Central memory CD8-positive, alpha-beta T cell (primary cell): ENCODE measurements around the gene FAR2.
"Not testable (repeated sequence)": the region's sequence is repeated elsewhere in the genome, so short reads cannot be mapped to it uniquely, and the experiment has no call there.

Experiments used
- ATAC-seq: fragments of 150-1000 bp; cut with Tn5 transposase; replicated peaks from 2 replicates; pipeline ENCODE4 v1.10.0; 2022; ENCODE audit warnings: mild to moderate bottlenecking, moderate FRiP score, moderate number of reproducible peaks; ENCODE audit not compliant: poor library complexity, severe bottlenecking; ENCODE audit errors: extremely low read depth
- DNase-seq, 2 donors: peaks; one replicate each; pipeline ENCODE4 v3.0.0; 2021; ENCODE audit warnings: low spot score in 2 of 2
- H3K27ac Mint-ChIP-seq: one replicate; pipeline ENCODE4 v1.8.0; 2022; ENCODE audit warnings: low read depth, mild to moderate bottlenecking, moderate library complexity, mixed read lengths
- H3K27me3 Mint-ChIP-seq: one replicate; pipeline ENCODE4 v1.8.0; 2022; ENCODE audit warnings: mixed read lengths
- H3K36me3 Mint-ChIP-seq: one replicate; pipeline ENCODE4 v1.8.0; 2022; ENCODE audit warnings: mild to moderate bottlenecking, moderate library complexity, mixed read lengths; ENCODE audit not compliant: insufficient read depth
- H3K4me1 Mint-ChIP-seq: one replicate; pipeline ENCODE4 v1.8.0; 2022; ENCODE audit warnings: mixed read lengths
- H3K4me3 Mint-ChIP-seq: one replicate; pipeline ENCODE4 v1.8.0; 2022; ENCODE audit warnings: mild to moderate bottlenecking, moderate library complexity, mixed read lengths
- H3K9me3 Mint-ChIP-seq: one replicate; pipeline ENCODE4 v1.8.0; 2022; ENCODE audit warnings: mixed read lengths

Gene FAR2

DNA sequence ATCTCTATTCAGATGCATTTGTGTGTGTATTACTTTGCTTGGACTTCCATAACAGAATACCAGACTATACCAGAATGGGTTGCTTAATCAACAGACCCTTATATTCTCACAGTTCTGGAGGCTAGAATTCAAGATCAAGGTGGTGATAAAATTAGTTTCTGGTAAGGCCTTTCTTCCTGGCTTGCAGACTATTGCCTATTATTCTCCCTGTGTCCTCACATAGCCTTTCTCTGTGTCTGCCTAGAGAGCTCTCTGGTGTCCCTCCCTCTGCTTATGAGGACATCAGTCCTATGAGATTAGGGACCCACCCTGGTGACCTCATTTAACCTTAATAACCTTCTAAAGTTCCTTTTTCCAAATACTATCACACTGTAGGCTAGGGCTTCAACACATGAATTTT lies 106.0 kb downstream of the FAR2 start:
- no peak for ATAC-seq
- H3K9me3 Mint-ChIP-seq: no peaks in the 10 kb centered on the region
- no peaks in the 10 kb centered on the region for H3K36me3 Mint-ChIP-seq
- H3K4me3 Mint-ChIP-seq: no peak overlapping the region
- H3K27ac Mint-ChIP-seq: no peak overlapping the region
- DNase-seq: no peak
- no peaks in the 10 kb centered on the region for H3K27me3 Mint-ChIP-seq
- H3K4me1 Mint-ChIP-seq: no peaks in the 10 kb centered on the region

DNA sequence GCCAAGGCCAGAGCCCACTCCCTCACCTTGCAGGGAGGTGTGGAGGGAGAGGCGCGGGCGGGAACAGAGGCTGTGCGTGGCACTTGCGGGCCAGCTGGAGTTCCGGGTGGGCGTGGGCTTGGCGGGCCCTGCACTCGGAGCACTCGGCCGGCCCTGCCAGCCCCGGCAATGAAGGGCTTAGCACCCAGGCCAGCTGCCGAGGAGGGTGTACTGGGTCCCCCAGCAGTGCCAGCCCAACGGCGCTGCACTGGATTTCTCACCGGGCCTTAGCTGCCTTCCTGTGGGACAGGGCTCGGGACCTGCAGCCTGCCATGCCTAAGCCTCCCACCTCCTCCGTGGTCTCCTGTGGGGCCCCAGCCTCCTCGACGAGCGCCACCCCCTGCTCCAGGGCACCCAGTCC lies 107.5 kb downstream of the FAR2 start:
- Mint-ChIP-seq H3K36me3 (no peaks in the 10 kb centered on the region), H3K27me3 (no peaks in the 10 kb centered on the region), H3K27ac (no peak overlapping the region), H3K4me1 (no peaks in the 10 kb centered on the region), H3K4me3 (no peak overlapping the region), H3K9me3 (peaks cover 13% of the 10 kb centered on the region)
- no peak for ATAC-seq
- no peak for DNase-seq

DNA sequence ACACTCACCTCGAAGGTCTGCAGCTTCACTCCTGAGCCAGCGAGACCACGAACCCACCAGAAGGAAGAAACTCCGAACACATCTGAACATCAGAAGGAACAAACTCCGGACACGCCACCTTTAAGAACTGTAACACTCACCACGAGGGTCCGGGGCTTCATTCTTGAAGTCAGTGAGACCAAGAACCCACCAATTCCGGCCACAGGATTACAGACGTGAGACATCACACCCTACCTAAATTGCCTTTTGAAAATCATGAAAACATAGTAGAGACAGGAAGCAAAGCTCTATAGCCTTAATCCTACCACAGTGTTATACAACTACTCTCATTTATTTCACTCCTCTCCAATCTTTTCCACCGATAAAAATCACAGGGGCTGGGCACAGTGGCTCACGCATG lies 108.6 kb downstream of the FAR2 start:
- ATAC-seq, H3K4me1 Mint-ChIP-seq, H3K27me3 Mint-ChIP-seq: not testable (repeated sequence)

GRCh38 chr12:29264424-29264823 lies 115.3 kb downstream of the FAR2 start:
- no peak overlapping the region for H3K4me3 Mint-ChIP-seq
- no peaks in the 10 kb centered on the region for H3K27me3 Mint-ChIP-seq
- peaks cover 2% of the 10 kb centered on the region for H3K36me3 Mint-ChIP-seq
- no peak overlapping the region for H3K27ac Mint-ChIP-seq
- no peak for ATAC-seq
- DNase-seq: no peak
- peaks cover 24% of the 10 kb centered on the region for H3K9me3 Mint-ChIP-seq
- no peaks in the 10 kb centered on the region for H3K4me1 Mint-ChIP-seq

More for the DNA sequence above, 108.6 kb downstream of the FAR2 start:
- DNase-seq, H3K27ac Mint-ChIP-seq, H3K4me3 Mint-ChIP-seq, H3K36me3 Mint-ChIP-seq: not testable (repeated sequence)
- H3K9me3 Mint-ChIP-seq: peaks cover 13% of the 10 kb centered on the region

DNA sequence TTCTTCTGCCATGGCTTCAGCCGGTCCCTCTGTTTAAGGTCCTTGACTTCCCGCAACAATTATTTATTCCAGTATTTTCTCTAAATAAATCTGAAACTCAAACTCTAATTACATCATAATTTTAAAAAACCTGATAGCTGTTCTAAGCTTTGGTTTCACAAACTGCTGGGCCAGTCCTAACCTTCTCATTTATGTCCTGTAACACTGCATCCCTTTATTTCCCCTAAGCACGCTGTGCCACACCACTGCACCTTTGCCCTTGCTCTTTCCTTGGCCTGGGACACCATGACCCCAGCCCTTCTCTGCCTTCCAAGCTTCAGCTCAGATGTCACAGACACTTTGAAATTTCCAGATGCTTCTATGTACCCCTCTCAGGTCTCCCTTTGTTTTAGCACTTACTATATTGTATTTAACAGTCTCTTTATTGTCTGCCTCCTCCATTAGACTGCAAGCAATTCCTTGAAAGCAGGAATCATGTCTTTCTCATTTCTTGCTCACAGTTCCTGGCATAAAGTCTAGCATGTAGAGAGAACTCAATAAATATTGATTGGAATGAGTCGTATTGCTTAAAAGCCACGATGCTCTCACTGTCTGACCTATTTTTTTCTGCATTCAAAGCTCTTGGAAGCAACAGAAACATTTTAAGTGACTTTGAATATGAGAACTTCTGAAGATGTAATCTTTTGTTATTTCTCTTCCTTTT lies 120.8 kb downstream of the FAR2 start:
- ATAC-seq: no peak
- Mint-ChIP-seq H3K27ac (no peak overlapping the region), H3K27me3 (no peaks in the 10 kb centered on the region), H3K4me1 (no peaks in the 10 kb centered on the region), H3K36me3 (peaks cover 2% of the 10 kb centered on the region), H3K4me3 (no peak overlapping the region), H3K9me3 (no peaks in the 10 kb centered on the region)
- no peak for DNase-seq

DNA sequence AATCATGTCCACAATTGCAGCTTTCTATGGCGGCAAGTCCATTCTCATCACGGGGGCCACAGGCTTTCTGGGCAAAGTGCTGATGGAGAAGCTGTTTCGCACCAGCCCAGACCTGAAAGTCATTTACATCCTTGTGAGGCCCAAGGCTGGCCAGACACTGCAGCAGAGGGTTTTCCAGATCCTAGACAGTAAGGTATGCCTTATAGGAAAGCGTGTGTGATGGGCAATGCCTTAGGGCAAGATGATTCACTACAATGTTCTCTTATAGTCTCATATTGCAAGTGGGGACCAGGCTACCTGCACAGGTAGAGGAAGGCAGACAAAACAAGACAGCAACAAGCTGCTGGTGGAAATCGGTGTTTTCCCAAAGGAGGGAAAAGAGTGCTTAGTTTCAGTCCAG lies 121.4 kb downstream of the FAR2 start:
- no peaks in the 10 kb centered on the region for H3K9me3 Mint-ChIP-seq

DNA sequence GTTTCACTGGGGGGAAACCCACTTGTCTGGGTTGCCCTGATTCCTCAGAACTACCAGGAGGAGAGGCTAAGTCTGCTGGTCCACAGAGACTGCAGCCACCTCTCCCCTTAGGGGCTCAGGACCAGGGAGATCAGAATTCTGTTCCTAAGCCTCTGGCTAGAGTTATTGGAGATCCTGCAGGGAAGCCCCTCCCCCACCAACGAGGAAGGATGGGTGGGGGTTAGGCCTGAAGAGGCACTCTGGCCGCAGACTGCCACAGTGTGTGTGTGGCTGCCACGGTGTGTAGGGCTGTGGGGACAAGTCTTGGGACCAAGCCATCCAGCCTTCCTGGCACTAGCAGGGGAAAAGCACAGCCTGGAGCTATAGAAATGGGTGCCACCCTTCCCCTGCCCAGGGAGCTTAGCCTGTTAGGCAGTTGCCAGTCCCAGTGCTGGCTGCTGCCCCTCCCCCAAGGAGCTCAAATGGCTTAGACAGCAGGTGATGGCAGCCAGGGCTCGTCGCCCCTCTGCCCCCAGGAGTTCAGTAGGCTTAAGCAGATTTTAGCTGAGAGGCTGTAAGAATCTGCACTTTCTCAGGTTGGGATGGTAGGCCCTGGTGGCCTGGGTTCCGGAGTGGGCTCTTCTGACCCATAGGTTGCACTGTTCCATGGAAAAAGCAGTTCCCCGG lies 124.2 kb downstream of the FAR2 start:
- no peak overlapping the region for H3K27ac Mint-ChIP-seq
- no peak for ATAC-seq

More for the DNA sequence above, 121.4 kb downstream of the FAR2 start:
- Mint-ChIP-seq H3K27me3 (no peaks in the 10 kb centered on the region), H3K27ac (no peak overlapping the region), H3K36me3 (peaks cover 4% of the 10 kb centered on the region), H3K4me1 (no peaks in the 10 kb centered on the region), H3K4me3 (no peak overlapping the region)
- ATAC-seq (no peak), DNase-seq (no peak)

DNA sequence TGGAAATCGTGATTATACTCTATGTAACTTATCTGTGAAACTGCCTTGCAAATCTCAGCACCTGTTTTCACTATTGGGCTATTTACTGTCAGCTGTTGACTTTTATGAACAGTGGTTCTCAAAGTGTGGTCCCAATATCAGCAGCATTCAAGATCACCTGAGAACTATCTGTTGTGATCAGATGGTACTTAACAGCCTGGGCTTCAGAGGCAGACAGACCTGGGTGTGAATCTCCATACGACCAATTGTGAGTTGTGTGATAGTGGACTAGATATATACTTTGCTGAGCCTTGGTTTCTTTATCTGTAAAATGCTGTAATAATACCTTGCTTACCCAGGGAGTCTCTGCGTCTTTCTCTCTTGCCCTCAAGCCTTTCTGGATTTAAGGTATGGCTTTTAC lies 126.8 kb downstream of the FAR2 start:
- H3K36me3 Mint-ChIP-seq: peaks cover 2% of the 10 kb centered on the region
- DNase-seq (no peak), ATAC-seq (no peak)
- H3K27ac Mint-ChIP-seq: no peak overlapping the region
- no peaks in the 10 kb centered on the region for H3K9me3 Mint-ChIP-seq
- H3K4me1 Mint-ChIP-seq: no peaks in the 10 kb centered on the region
- no peak overlapping the region for H3K4me3 Mint-ChIP-seq
- no peaks in the 10 kb centered on the region for H3K27me3 Mint-ChIP-seq

More for the DNA sequence above, 124.2 kb downstream of the FAR2 start:
- H3K4me1 Mint-ChIP-seq: no peaks in the 10 kb centered on the region
- no peak overlapping the region for H3K4me3 Mint-ChIP-seq
- no peaks in the 10 kb centered on the region for H3K9me3 Mint-ChIP-seq
- no peak for DNase-seq
- H3K36me3 Mint-ChIP-seq: peaks cover 4% of the 10 kb centered on the region
- no peaks in the 10 kb centered on the region for H3K27me3 Mint-ChIP-seq

DNA sequence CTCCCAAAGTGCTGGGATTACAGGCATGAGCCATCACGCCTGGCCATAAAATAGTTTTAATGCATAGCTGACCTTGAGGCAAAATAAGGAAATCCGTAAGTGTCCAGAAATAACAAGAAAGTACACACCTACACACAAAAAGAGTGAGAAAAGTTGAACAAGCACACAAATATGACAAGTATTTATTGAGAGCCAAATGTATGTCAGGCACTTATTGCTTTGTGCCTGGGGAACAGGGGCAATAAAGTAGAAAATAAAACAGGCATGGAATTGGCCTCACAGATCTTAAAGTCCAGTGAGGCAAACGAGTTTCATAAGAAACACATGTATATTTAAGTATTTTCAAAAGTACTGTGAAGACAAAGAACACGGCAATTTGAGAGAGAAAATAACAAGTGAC lies 128.2 kb downstream of the FAR2 start:
- ATAC-seq: no peak
- H3K27ac Mint-ChIP-seq: no peak overlapping the region
- H3K9me3 Mint-ChIP-seq: no peaks in the 10 kb centered on the region
- H3K4me3 Mint-ChIP-seq: no peak overlapping the region
- DNase-seq: no peak
- H3K4me1 Mint-ChIP-seq: no peaks in the 10 kb centered on the region
- no peaks in the 10 kb centered on the region for H3K27me3 Mint-ChIP-seq
- H3K36me3 Mint-ChIP-seq: peaks cover 2% of the 10 kb centered on the region

DNA sequence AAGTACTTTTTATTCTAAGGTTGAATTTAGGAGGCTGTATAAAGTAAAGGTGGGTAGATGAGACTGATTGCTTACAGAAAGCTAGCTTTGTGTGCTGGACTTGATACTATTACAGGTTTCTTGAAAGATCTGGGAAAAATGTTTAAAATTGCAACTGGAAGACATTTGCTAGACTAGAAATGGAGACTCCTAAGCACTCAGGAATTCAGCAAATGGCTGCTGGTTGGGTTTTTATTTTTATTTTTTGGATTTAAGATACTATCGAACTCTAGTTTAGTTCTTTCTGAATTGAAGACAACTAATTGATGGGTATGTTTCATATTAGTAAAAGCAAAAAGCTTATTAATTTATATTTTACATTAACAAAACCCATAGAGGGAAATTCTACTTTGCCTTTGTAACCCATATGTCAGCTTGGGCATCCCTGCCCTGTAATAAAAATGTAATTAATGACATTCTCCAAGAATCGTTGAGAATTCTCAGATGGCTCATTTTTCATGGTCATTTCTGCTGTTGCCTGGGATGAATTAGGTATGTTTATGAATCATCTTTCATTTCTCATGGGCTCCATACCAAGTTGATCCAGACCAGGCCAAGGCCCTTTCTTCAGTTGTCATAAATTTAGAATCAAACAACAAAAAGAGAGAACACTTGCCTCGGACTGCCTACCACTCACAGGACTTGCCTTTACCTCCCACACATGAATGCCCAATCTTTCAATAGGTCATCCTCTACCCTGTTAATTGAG lies 129.8 kb downstream of the FAR2 start:
- H3K27ac Mint-ChIP-seq: no peak overlapping the region
- peaks cover 2% of the 10 kb centered on the region for H3K36me3 Mint-ChIP-seq
- ATAC-seq (no peak), DNase-seq (no peak)
- H3K4me3 Mint-ChIP-seq: no peak overlapping the region
- no peaks in the 10 kb centered on the region for H3K9me3 Mint-ChIP-seq
- H3K27me3 Mint-ChIP-seq: no peaks in the 10 kb centered on the region
- no peaks in the 10 kb centered on the region for H3K4me1 Mint-ChIP-seq

GRCh38 chr12:29281371-29282005 lies 132.4 kb downstream of the FAR2 start:
- no peak for ATAC-seq
- H3K27ac Mint-ChIP-seq: no peak overlapping the region

GRCh38 chr12:29282031-29282816 lies 133.1 kb downstream of the FAR2 start:
- no peaks in the 10 kb centered on the region for H3K27me3 Mint-ChIP-seq
- no peaks in the 10 kb centered on the region for H3K9me3 Mint-ChIP-seq
- ATAC-seq: no peak
- no peaks in the 10 kb centered on the region for H3K4me1 Mint-ChIP-seq
- H3K4me3 Mint-ChIP-seq: no peak overlapping the region
- no peak for DNase-seq
- no peak overlapping the region for H3K27ac Mint-ChIP-seq
- H3K36me3 Mint-ChIP-seq: no peaks in the 10 kb centered on the region

More at GRCh38 chr12:29281371-29282005, 132.4 kb downstream of the FAR2 start:
- DNase-seq: no peak
- Mint-ChIP-seq H3K4me3 (no peak overlapping the region), H3K4me1 (no peaks in the 10 kb centered on the region), H3K36me3 (no peaks in the 10 kb centered on the region), H3K9me3 (no peaks in the 10 kb centered on the region), H3K27me3 (no peaks in the 10 kb centered on the region)
